Tibial nerve (tissue), 4 donors: ENCODE measurements around the gene PCP4.

ENCODE experiments used
- CTCF ChIP-seq, 5 experiments: fragments of 200-600 bp in 3 of 5; fragments of 450-650 bp in 2 of 5; sonication (generic) in 3 of 5; IDR thresholded peaks; one replicate each; pipeline ENCODE4 v1.5.1; 2016 to 2019; ENCODE audit warnings: antibody characterized with exemption in 5 of 5, mild to moderate bottlenecking in 3 of 5, moderate library complexity in 2 of 5
- EP300 ChIP-seq, 2 donors: sonication (generic); formaldehyde crosslinking; IDR thresholded peaks; one replicate each; pipeline ENCODE4 v1.6.1; 2017; ENCODE audit warnings: antibody characterized with exemption in 2 of 2, mild to moderate bottlenecking in 1 of 2

GRCh38 chr21:39951183-39952101 lies 84.2 kb downstream of the PCP4 start:
- no peak for TF ChIP-seq CTCF (IDR thresholded peaks at IDR 0.05)
- no peak for TF ChIP-seq EP300 (IDR thresholded peaks at IDR 0.05)
